Activated CD4-positive, alpha-beta T cell treated with anti-CD3 and anti-CD28 coated beads, Interleukin-2, amount 10 ng/mL, durations not matched to agents 7 days and 5 days (primary cell): Measurements from ENCODE around the gene SRSF2. TPM values are rescaled to one million over a fixed set of nuclear protein-coding genes. Genes with fewer than 3 reads are reported as not detected.

ENCODE experiments used
- CTCF ChIA-PET: fragments of 350-600 bp; sonication (Branson Sonifier 250); formaldehyde crosslinking; loops from one replicate; lab custom pipeline; 2021; ENCODE audit warnings: antibody characterized with exemption; lab: Charles Lee
- POLR2A ChIA-PET: fragments of 350-600 bp; sonication (Branson Sonifier 250); formaldehyde crosslinking; loops from one replicate; lab custom pipeline; 2021; ENCODE audit warnings: antibody characterized with exemption; lab: Charles Lee
- DNase-seq: peaks from one replicate; pipeline ENCODE4 v3.0.0-alpha.2; 2020
- H3K27ac Mint-ChIP-seq: one replicate; pipeline ENCODE4 v1.8.0; 2021; ENCODE audit warnings: mild to moderate bottlenecking, moderate library complexity, mixed read lengths
- H3K27me3 Mint-ChIP-seq: one replicate; pipeline ENCODE4 v1.8.0; 2021; ENCODE audit warnings: mixed read lengths
- H3K36me3 Mint-ChIP-seq: one replicate; pipeline ENCODE4 v1.8.0; 2021; ENCODE audit warnings: low read depth, mixed read lengths
- H3K4me1 Mint-ChIP-seq: one replicate; pipeline ENCODE4 v1.8.0; 2021; ENCODE audit warnings: mixed read lengths
- H3K4me3 Mint-ChIP-seq: one replicate; pipeline ENCODE4 v1.8.0; 2021; ENCODE audit warnings: mild to moderate bottlenecking, moderate library complexity, mixed read lengths
- H3K9me3 Mint-ChIP-seq: one replicate; pipeline ENCODE4 v1.8.0; 2021; ENCODE audit warnings: mixed read lengths
- total RNA-seq, 2 experiments: library from RNA; stranded (reverse); gene quantifications; one replicate each; pipeline ENCODE4 v1.2.3, GENCODE V29; 2021

SRSF2 gene, protein sequence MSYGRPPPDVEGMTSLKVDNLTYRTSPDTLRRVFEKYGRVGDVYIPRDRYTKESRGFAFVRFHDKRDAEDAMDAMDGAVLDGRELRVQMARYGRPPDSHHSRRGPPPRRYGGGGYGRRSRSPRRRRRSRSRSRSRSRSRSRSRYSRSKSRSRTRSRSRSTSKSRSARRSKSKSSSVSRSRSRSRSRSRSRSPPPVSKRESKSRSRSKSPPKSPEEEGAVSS
- total RNA-seq, result 100 to 1,000 TPM; 398 to 443 TPM

DNA sequence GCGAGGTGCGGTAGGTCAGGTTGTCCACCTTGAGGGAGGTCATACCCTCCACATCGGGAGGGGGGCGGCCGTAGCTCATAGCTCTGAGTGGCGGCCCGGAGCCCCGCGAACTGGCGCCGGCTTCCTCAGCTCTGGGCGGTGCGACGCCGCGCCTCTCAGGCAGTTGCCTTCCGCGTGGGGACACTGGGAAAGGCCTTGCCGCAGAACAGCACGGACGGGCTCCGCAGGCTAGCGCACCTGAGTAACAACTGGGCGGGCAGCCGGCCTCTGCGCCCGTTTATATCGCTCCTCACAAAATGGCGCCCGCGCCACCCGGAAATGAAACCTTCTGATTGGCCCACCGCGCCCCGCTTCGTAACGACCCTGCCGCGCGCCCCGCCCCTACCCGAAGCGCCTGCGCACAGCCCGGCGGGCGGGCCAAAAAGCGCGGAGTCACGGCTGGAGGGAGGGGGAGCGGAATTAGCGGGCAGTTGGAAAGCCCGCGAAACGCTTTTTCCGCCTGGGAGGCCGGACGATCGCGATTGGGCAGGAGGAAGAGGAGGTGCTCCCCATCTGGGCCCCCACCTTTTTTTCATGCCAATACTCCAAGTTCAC lies at the start of gene SRSF2:
TSS of gene SRSF2 (minus strand) at position 250 of the 594 bp plus-strand sequence. CDS start at position 79, 171 bp downstream.
- Mint-ChIP-seq H3K27ac (peak within 1 kb of the TSS; percentile 99), H3K4me1 (peaks cover 52% of the 10 kb centered on the region), H3K9me3 (no peaks in the 10 kb centered on the region), H3K36me3 (peaks cover 49% of the 10 kb centered on the region), H3K4me3 (peak within 1 kb of the TSS; percentile 88), H3K27me3 (no peaks in the 10 kb centered on the region)
- peak; percentile 99 for DNase-seq
- ChIA-PET POLR2A (interaction anchor here (0.6 to 1.3 kb wide), 4 partner anchors 10 to 372 kb away, joined by 3 to 4 read pairs (median 4); no protein-coding TSS in a partner anchor), CTCF (interaction anchor here (0.9 to 2.0 kb wide), 4 partner anchors 9 to 215 kb away, joined by 3 to 9 read pairs (median 4); no protein-coding TSS in a partner anchor)

DNA sequence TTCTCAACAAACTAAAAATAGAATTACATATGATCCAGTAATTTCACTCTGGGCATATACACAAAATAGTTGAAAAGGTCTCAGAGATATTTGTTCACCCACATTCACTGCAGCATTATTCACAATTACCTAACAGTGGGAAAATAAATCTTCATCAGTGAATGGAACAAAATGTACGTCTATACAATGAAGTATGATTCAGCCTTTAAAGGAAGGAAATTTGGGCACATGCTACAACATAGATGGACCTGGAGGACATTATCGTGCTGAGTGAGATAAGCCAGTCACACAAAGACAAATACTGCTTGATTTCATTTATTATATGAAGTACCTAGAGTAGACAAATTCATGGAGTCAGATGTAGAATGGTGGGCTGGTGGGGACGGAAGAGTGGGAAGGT lies 47.8 kb upstream of the SRSF2 start:
- CTCF ChIA-PET, result no interaction called here
- Mint-ChIP-seq H3K4me3 (no peak overlapping the region), H3K27ac (no peak overlapping the region), H3K27me3 (no peaks in the 10 kb centered on the region), H3K9me3 (no peaks in the 10 kb centered on the region), H3K4me1 (peaks cover 17% of the 10 kb centered on the region), H3K36me3 (peaks cover 4% of the 10 kb centered on the region)
- POLR2A ChIA-PET, result no interaction called here
- no peak for DNase-seq

DNA sequence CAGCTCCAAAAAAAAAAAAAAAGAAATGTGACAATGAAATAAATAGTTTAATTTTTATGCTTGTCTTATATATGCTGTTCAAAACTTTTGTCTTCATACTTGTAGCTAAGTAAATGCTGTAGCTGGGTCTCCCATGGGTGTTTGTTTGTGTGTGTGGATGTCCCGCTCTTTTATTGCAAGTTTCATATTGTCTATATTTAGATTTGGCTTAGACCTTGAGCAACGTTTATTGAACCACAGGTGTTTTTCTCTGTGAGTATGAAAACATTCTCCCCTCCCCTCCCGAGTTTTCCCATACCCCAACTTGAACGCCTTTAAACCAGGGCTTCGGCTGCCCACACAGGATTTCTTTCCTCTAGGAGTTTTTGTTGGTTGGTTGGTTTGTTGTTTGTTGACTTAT lies 46.0 kb upstream of the SRSF2 start:
- Mint-ChIP-seq H3K27ac (no peak overlapping the region), H3K9me3 (no peaks in the 10 kb centered on the region), H3K36me3 (peaks cover 6% of the 10 kb centered on the region), H3K27me3 (no peaks in the 10 kb centered on the region), H3K4me1 (peaks cover 17% of the 10 kb centered on the region), H3K4me3 (no peak overlapping the region)
- POLR2A ChIA-PET, result no interaction called here
- CTCF ChIA-PET, result no interaction called here
- no peak for DNase-seq

DNA sequence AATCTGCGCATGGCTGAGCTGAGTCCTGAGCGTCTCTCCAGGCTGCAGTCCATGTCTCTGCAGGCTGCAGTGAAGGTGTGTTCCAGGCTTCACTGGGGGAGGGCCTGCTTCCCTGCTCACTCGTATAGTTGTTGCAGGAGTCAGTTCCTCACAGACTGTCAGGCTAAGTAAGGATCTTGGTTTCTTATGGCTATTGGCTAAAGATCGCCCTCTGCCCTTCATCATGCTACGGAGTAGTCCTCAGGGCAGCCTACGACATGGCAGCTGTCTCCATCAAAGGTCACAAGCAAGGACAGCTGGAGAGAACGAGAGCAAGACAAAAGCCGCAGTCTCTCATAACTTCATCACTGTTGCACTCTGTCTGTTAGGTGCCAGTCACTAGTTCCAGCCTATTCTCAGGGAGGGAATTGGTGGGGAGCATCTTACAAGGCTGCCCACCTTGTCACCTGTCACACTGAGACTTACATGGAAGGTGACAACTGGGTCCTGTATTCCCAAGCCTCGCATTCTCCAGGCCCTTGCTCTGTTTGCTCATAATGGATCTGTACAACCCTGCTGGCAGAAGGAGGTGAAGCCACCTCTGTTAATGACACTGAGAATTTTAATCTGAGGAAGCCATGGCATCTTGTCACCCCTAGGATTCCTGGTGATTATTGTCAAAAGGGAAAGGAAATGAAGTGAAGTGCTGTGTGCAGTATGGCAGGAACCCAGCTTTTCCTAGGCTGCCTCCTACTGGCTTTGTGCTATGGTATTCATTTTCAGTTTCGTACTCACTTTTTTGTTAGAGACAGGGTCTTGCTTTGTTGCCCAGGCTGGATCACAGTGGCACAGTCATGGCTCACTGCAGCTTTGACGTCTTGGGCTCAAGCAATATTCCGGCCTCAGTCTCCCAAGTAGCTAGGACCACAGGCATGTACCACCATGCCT lies 44.2 kb upstream of the SRSF2 start:
- no peaks in the 10 kb centered on the region for H3K27me3 Mint-ChIP-seq
- H3K4me1 Mint-ChIP-seq, result peaks cover 5% of the 10 kb centered on the region
- H3K4me3 Mint-ChIP-seq, result no peak overlapping the region
- peak; percentile 20 for DNase-seq
- H3K36me3 Mint-ChIP-seq, result peaks cover 13% of the 10 kb centered on the region
- no peak overlapping the region for H3K27ac Mint-ChIP-seq
- POLR2A ChIA-PET, result no interaction called here
- no peaks in the 10 kb centered on the region for H3K9me3 Mint-ChIP-seq
- CTCF ChIA-PET, result interaction anchor here (0.6 to 1.1 kb wide), 2 partner anchors 57 to 65 kb away, joined by 3 read pairs; no protein-coding TSS in a partner anchor

DNA sequence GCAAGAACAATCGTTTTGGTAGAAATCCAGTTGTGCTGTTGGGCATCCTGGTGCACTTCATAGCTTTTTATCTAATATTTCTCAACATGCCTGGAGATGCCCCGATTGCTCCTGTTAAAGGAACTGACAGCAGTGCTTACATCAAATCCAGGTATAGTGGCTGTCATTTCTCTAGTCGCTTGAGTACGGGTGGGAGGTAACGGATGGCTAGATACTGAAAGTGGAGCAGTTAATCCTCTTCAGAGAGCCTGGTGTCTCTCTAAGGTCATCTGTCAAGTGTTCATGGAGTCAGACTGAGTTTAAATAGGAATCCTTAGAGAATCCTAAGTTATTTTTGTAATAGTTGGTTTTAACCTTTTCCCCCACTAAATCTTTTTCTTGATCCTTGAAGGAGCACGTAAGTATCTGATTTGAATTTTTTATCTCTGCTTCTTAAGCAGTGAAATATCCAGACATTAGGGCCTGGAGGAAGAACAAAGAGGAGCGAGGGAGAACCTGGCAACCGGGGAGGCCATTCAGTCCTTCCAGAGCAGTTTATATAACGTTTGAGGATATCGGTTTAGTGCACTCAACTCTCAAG lies 38.0 kb upstream of the SRSF2 start:
- ChIA-PET POLR2A (no interaction called here), CTCF (no interaction called here)
- no peaks in the 10 kb centered on the region for H3K9me3 Mint-ChIP-seq
- H3K27ac Mint-ChIP-seq, result no peak overlapping the region
- no peaks in the 10 kb centered on the region for H3K27me3 Mint-ChIP-seq
- DNase-seq, result no peak
- H3K36me3 Mint-ChIP-seq, result peaks cover 44% of the 10 kb centered on the region
- peaks cover 24% of the 10 kb centered on the region for H3K4me1 Mint-ChIP-seq
- H3K4me3 Mint-ChIP-seq, result no peak overlapping the region

DNA sequence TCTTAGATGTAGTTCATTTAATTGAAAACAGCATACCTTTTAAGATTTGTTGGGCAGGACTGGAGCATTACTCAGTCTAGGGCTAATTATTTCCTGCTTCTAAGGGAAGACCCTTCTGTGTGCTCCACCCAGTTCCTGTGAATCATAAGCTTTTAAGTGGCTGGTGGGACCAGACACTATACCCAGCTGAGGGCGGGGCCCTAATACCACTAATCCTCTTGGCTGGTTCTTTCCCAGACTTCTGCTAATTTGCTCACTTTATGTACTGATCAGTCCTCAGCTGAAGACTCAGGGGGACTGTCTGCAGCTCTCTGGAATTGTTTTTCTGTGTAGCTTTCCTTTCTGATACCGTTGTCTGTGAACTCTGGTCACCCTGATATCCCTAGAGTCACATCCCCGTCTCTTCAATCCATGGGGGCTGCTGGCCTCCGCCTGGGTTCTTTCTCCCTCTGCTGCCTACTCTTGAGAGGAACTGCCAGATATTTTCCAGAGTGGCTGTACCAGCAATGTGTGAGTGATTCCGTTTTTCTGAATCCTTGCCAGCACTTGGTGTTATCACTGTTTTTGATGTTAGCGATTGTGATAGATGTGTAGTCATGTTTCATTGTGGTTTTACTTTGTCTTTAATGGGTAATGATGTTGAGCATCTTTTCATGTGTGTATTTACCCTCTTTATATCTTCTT lies 35.9 kb upstream of the SRSF2 start:
- H3K36me3 Mint-ChIP-seq, result peaks cover 46% of the 10 kb centered on the region
- peak overlapping the region; percentile 83 for H3K27ac Mint-ChIP-seq
- DNase-seq, result peak; percentile 24
- H3K27me3 Mint-ChIP-seq, result no peaks in the 10 kb centered on the region
- peaks cover 3% of the 10 kb centered on the region for H3K9me3 Mint-ChIP-seq
- POLR2A ChIA-PET, result no interaction called here
- CTCF ChIA-PET, result interaction anchor here (0.6 to 0.8 kb wide), 2 partner anchors 34 to 1437 kb away, joined by 3 to 5 read pairs; no protein-coding TSS in a partner anchor
- peak overlapping the region; percentile 35 for H3K4me3 Mint-ChIP-seq
- peaks cover 30% of the 10 kb centered on the region for H3K4me1 Mint-ChIP-seq

DNA sequence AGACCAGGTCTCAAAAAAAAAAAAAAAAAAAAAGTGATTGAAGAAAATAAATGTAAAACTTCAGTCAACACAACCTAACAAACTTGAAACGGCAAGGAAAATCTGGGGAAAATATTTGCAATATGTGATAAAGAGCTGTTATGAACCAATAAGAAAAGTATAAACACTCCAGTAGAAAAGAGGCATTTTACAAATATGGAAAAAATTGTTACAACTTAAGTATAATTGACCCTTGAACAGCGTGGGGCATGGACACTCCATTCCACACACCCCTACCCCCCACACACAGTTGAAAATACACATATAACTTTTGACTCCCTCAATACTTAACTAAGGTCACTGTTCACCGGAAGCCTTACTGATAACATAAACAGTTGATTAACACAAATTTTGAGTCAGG lies 21.4 kb upstream of the SRSF2 start:
- ChIA-PET CTCF (interaction anchor here (1.2 kb wide), 1 partner anchor 62 kb away, joined by 3 read pairs; no protein-coding TSS in a partner anchor), POLR2A (interaction anchor here (0.6 kb wide), 1 partner anchor 84 kb away, joined by 3 read pairs; no protein-coding TSS in a partner anchor)
- H3K4me3 Mint-ChIP-seq, result no peak overlapping the region
- H3K27ac Mint-ChIP-seq, result no peak overlapping the region
- H3K4me1 Mint-ChIP-seq, result peaks cover 13% of the 10 kb centered on the region
- H3K27me3 Mint-ChIP-seq, result no peaks in the 10 kb centered on the region
- H3K9me3 Mint-ChIP-seq, result no peaks in the 10 kb centered on the region
- DNase-seq, result no peak
- H3K36me3 Mint-ChIP-seq, result peaks cover 19% of the 10 kb centered on the region

DNA sequence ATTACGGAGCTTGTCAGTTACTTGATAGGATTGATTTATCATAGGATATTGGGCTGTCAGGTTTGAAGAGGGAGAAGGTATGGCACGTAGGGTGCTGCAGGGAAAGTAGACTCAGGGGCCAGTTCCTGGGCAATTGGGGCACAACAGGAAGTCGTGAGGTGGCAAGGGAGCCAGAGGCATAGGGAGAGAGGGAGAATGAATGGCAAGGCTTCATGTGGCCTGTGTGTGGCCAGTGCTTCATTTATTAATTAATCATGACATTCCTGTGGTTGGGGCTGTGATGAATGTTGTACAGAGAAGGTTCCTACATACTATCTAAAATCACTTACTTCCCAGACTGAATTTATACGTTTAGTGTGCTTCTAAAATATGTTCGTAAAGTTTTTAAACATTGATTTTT lies 20.1 kb upstream of the SRSF2 start:
- no peak overlapping the region for H3K27ac Mint-ChIP-seq
- DNase-seq, result no peak
- no peaks in the 10 kb centered on the region for H3K27me3 Mint-ChIP-seq
- POLR2A ChIA-PET, result no interaction called here
- peaks cover 16% of the 10 kb centered on the region for H3K36me3 Mint-ChIP-seq
- peaks cover 25% of the 10 kb centered on the region for H3K4me1 Mint-ChIP-seq
- CTCF ChIA-PET, result no interaction called here
- H3K4me3 Mint-ChIP-seq, result no peak overlapping the region
- no peaks in the 10 kb centered on the region for H3K9me3 Mint-ChIP-seq

DNA sequence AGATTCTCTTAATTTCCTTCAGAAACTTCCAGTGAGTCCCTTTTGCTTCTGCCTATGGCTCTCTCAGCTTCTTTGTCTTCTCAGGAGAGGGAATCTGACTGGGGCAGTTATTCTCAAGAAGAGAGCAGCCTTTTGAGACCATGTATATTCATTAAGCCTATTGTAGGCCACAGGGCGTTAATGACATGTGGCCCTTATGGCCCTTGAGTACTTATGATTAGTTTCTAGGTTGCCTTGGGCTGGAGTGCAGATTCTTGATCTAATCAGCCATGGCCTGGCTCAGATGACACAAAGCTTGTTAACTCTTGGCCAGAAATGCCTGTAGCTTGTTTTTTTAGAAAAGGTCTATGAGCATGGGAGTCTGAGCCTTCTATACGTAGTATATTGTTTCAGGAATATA lies 18.2 kb upstream of the SRSF2 start:
- H3K36me3 Mint-ChIP-seq, result peaks cover 19% of the 10 kb centered on the region
- no peaks in the 10 kb centered on the region for H3K9me3 Mint-ChIP-seq
- no peak for DNase-seq
- H3K27ac Mint-ChIP-seq, result no peak overlapping the region
- peaks cover 32% of the 10 kb centered on the region for H3K4me1 Mint-ChIP-seq
- no peaks in the 10 kb centered on the region for H3K27me3 Mint-ChIP-seq
- CTCF ChIA-PET, result interaction anchor here (1.4 kb wide), 1 partner anchor 9 kb away, joined by 4 read pairs; no protein-coding TSS in a partner anchor
- POLR2A ChIA-PET, result no interaction called here
- no peak overlapping the region for H3K4me3 Mint-ChIP-seq

DNA sequence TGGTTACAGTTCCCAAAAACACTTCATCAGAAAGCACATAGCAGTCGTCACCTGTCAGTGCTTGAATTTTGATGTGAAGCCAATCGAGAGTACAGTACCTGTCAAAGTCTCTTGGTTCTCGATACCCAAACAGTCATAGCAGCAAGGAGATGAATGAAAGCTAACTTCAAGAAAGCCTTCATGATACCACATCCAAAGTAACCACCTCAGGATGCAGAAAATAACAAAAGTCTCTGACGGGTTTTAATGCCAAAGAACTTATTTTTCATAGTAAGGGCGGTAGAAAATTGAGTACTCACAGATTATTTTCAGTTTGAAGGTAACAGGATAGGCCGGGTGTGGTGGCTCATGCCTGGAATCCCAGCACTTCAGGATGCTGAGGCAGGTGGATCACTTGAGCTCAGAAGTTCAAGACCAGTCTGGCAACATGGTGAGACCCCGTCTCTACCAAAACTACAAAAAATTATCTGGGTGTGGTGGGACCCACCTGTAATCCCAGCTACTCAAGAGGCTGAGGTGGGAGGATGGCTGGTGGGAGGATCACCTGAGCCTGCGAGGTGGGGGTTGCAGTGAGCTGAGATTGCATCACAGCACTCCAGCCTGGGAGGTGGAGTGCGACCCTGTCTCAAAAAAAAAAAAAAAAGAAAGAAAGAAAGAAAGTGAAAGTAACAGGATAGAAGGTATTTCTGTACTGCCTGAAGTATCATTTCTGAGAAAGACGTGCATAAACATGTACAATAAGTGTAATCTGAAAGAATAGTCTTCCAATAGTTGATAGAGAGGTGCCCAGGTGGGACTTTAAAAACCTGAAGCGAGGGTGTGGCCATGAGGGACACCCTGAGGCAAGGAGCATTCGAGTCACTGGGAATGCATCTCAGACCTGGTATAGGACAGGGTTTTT lies 16.2 kb upstream of the SRSF2 start:
- H3K4me1 Mint-ChIP-seq, result peaks cover 34% of the 10 kb centered on the region
- H3K27me3 Mint-ChIP-seq, result no peaks in the 10 kb centered on the region
- peak overlapping the region; percentile 84 for H3K4me3 Mint-ChIP-seq
- H3K9me3 Mint-ChIP-seq, result no peaks in the 10 kb centered on the region
- peaks cover 25% of the 10 kb centered on the region for H3K36me3 Mint-ChIP-seq
- peak overlapping the region; percentile 99 for H3K27ac Mint-ChIP-seq
- DNase-seq, result peak; percentile 53
- ChIA-PET POLR2A (no interaction called here), CTCF (interaction anchor here (0.7 kb wide), 1 partner anchor 10 kb away, joined by 4 read pairs; no protein-coding TSS in a partner anchor)

DNA sequence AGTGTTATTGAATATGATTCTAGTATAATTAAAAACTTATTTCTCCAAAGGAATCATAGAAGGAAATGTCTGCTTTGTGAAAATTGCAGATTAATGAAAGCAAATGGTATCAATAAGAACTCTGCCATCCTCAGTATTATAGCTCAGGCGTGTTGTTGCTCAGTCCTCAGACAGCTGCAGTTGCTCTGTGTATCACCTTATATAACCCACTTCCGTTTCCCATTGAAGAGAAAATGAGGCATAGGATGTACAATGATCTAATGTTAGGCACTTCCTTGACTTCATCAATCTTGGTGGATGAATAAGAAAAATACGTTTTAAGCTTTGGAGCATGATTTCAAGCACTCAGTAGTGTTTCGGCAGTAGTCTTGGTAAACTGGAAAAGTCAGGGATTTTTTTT lies 14.9 kb upstream of the SRSF2 start:
- DNase-seq, result peak; percentile 24
- Mint-ChIP-seq H3K27me3 (no peaks in the 10 kb centered on the region), H3K27ac (peak overlapping the region; percentile 99), H3K4me3 (peak overlapping the region; percentile 84), H3K36me3 (peaks cover 21% of the 10 kb centered on the region), H3K9me3 (no peaks in the 10 kb centered on the region), H3K4me1 (peaks cover 29% of the 10 kb centered on the region)
- ChIA-PET CTCF (interaction anchor here (0.6 kb wide), 2 partner anchors 12 to 19 kb away, joined by 4 to 6 read pairs; no protein-coding TSS in a partner anchor), POLR2A (interaction anchor here (0.6 kb wide), 1 partner anchor 24 kb away, joined by 5 read pairs; no protein-coding TSS in a partner anchor)
